Stimulated activated CD8-positive, alpha-beta memory T cell treated with anti-CD3 and anti-CD28 coated beads, Interleukin-7, amount 100 ng/mL, for 48 hours (primary cell): ENCODE measurements around the gene NR2F2.

Experiments
- DNase-seq, 2 donors: peaks; one replicate each; pipeline ENCODE4 v3.0.0-alpha.2; 2020; ENCODE audit warnings: low read depth in 1 of 2; ENCODE audit errors: extremely low read depth in 1 of 2

Gene NR2F2

GRCh38 chr15:96331144-96331944 lies 844 bp downstream of the NR2F2 start:
- DNase-seq = no peak

- no peak for DNase-seq
Measured at GRCh38 chr15:96331945-96332636, 1.6 kb downstream of the NR2F2 start.

GRCh38 chr15:96332637-96333121 lies 2.2 kb downstream of the NR2F2 start:
- DNase-seq = no peak

- DNase-seq = no peak
Measured at GRCh38 chr15:96333131-96334016, 2.9 kb downstream of the NR2F2 start.

GRCh38 chr15:96334017-96334704 lies 3.7 kb downstream of the NR2F2 start:
- no peak for DNase-seq

- no peak for DNase-seq
Measured at GRCh38 chr15:96334705-96335410, 4.4 kb downstream of the NR2F2 start.

- no peak for DNase-seq
Measured at GRCh38 chr15:96335411-96336024, 5.0 kb downstream of the NR2F2 start.

GRCh38 chr15:96336108-96336595 lies 5.7 kb downstream of the NR2F2 start:
- DNase-seq = no peak

- DNase-seq = no peak
Measured at GRCh38 chr15:96336596-96337364, 6.3 kb downstream of the NR2F2 start.

- DNase-seq = no peak
Measured at GRCh38 chr15:96337365-96338023, 7.0 kb downstream of the NR2F2 start.

- no peak for DNase-seq
Measured at GRCh38 chr15:96338074-96338765, 7.7 kb downstream of the NR2F2 start.

GRCh38 chr15:96338766-96339618 lies 8.5 kb downstream of the NR2F2 start:
- no peak for DNase-seq

GRCh38 chr15:96339619-96340347 lies 9.3 kb downstream of the NR2F2 start:
- DNase-seq = no peak

- no peak for DNase-seq
Measured at GRCh38 chr15:96340348-96340597, 9.8 kb downstream of the NR2F2 start.

GRCh38 chr15:96340598-96341512 lies 10.4 kb downstream of the NR2F2 start:
- no peak for DNase-seq
